ENCODE results near the gene AADAC. TPM values are rescaled to one million over a fixed set of nuclear protein-coding genes. Genes with fewer than 3 reads are reported as not detected.

AADAC gene
- total and polyA plus RNA-seq, 7 experiments from 2014 or later: not detected

- intact Hi-C loops (cut with micrococcal nuclease): no loop called here
- no peak overlapping the region for H3K27ac Mint-ChIP-seq
- H3K36me3 ChIP-seq (ENCODE audit: control insufficient read depth in 2 of 3, insufficient read depth in 3 of 3, low read length in 3 of 3): no peaks in the 10 kb centered on the region
- H3K27me3 Mint-ChIP-seq: peaks cover 0 to 17% (median 10%) of the 10 kb centered on the region in 5 donors
- H3K4me3 Mint-ChIP-seq: no peak overlapping the region
- H3K9me3 ChIP-seq (ENCODE audit: control insufficient read depth in 2 of 3, low read length in 3 of 3): no peaks in the 10 kb centered on the region
- no peaks in the 10 kb centered on the region for H3K4me1 Mint-ChIP-seq
- DNase-seq (no peak), ATAC-seq (no peak)
- H3K27me3 ChIP-seq (ENCODE audit: control insufficient read depth in 2 of 2, insufficient read depth in 2 of 2, low read length in 2 of 2): peaks cover 0 to 4% of the 10 kb centered on the region in 2 donors
- no peaks in the 10 kb centered on the region for H3K4me1 ChIP-seq (ENCODE audit: control insufficient read depth in 2 of 2, insufficient read depth in 2 of 2, low read length in 2 of 2)
- POLR2A ChIA-PET: no interaction called here
- no peaks in the 10 kb centered on the region for H3K9me3 Mint-ChIP-seq
- H3K36me3 Mint-ChIP-seq: no peaks in the 10 kb centered on the region
- CTCF ChIA-PET: interaction anchor here (0.7 kb wide), 1 partner anchor 1697 kb away, joined by 3 read pairs; no protein-coding TSS in a partner anchor
- H3K4me3 ChIP-seq (ENCODE audit: low read length): no peak overlapping the region
- no peak overlapping the region for H3K27ac ChIP-seq (ENCODE audit: low read depth, low read length)
Observed at GRCh38 chr3:151859905-151860304, 46.0 kb downstream of the AADAC start.

- no peaks in the 10 kb centered on the region for H3K36me3 Mint-ChIP-seq
- H3K4me3 Mint-ChIP-seq: no peak overlapping the region
- no peaks in the 10 kb centered on the region for H3K9me3 ChIP-seq (ENCODE audit: control insufficient read depth in 2 of 3, low read length in 3 of 3)
- CTCF ChIA-PET: no interaction called here
- intact Hi-C loops (cut with micrococcal nuclease): no loop called here
- H3K4me1 ChIP-seq (ENCODE audit: control insufficient read depth in 2 of 2, insufficient read depth in 2 of 2, low read length in 2 of 2): no peaks in the 10 kb centered on the region
- no peak for DNase-seq
- H3K27ac Mint-ChIP-seq: no peak overlapping the region
- no peaks in the 10 kb centered on the region for H3K36me3 ChIP-seq (ENCODE audit: control insufficient read depth in 2 of 3, insufficient read depth in 3 of 3, low read length in 3 of 3)
- H3K27me3 ChIP-seq (ENCODE audit: control insufficient read depth in 2 of 2, insufficient read depth in 2 of 2, low read length in 2 of 2): no peaks in the 10 kb centered on the region
- no peaks in the 10 kb centered on the region for H3K4me1 Mint-ChIP-seq
- H3K9me3 Mint-ChIP-seq: peaks cover 0 to 2% (median 0%) of the 10 kb centered on the region in 11 donors
- H3K27ac ChIP-seq (ENCODE audit: low read depth, low read length): no peak overlapping the region
- ATAC-seq: no peak
- H3K27me3 Mint-ChIP-seq: peaks cover 0 to 15% (median 0%) of the 10 kb centered on the region in 5 donors
- POLR2A ChIA-PET: no interaction called here
- H3K4me3 ChIP-seq (ENCODE audit: low read length): no peak overlapping the region
Observed at GRCh38 chr3:151863611-151864010, 49.7 kb downstream of the AADAC start.

GRCh38 chr3:151864423-151865101 lies 50.6 kb downstream of the AADAC start:
- Mint-ChIP-seq H3K36me3 (no peaks in the 10 kb centered on the region), H3K27me3 (peaks cover 0 to 9% (median 0%) of the 10 kb centered on the region in 5 donors), H3K4me3 (no peak overlapping the region), H3K4me1 (no peaks in the 10 kb centered on the region), H3K27ac (no peak overlapping the region), H3K9me3 (peaks cover 0 to 2% (median 0%) of the 10 kb centered on the region in 11 donors)
- no peaks in the 10 kb centered on the region for H3K27me3 ChIP-seq (ENCODE audit: control insufficient read depth in 2 of 2, insufficient read depth in 2 of 2, low read length in 2 of 2)
- H3K4me3 ChIP-seq (ENCODE audit: low read length): no peak overlapping the region
- no peak overlapping the region for H3K27ac ChIP-seq (ENCODE audit: low read depth, low read length)
- DNase-seq (no peak), ATAC-seq (no peak)
- H3K9me3 ChIP-seq (ENCODE audit: control insufficient read depth in 2 of 3, low read length in 3 of 3): no peaks in the 10 kb centered on the region
- ChIA-PET CTCF (no interaction called here), POLR2A (no interaction called here)
- intact Hi-C loops (cut with micrococcal nuclease): no loop called here
- no peaks in the 10 kb centered on the region for H3K4me1 ChIP-seq (ENCODE audit: control insufficient read depth in 2 of 2, insufficient read depth in 2 of 2, low read length in 2 of 2)
- no peaks in the 10 kb centered on the region for H3K36me3 ChIP-seq (ENCODE audit: control insufficient read depth in 2 of 3, insufficient read depth in 3 of 3, low read length in 3 of 3)

- ChIA-PET CTCF (interaction anchor here (0.6 kb wide), 1 partner anchor 550 kb away, joined by 6 read pairs; the partner anchor contains the start of gene GPR87), POLR2A (no interaction called here)
- no peak overlapping the region for H3K27ac Mint-ChIP-seq
Observed at GRCh38 chr3:151866711-151867410, 52.9 kb downstream of the AADAC start.

GRCh38 chr3:151867666-151868065 lies 53.8 kb downstream of the AADAC start:
- Histone ChIP-seq H3K4me3 (ENCODE audit: low read length) (no peak overlapping the region), H3K36me3 (ENCODE audit: control insufficient read depth in 2 of 3, insufficient read depth in 3 of 3, low read length in 3 of 3) (no peaks in the 10 kb centered on the region), H3K9me3 (ENCODE audit: control insufficient read depth in 2 of 3, low read length in 3 of 3) (no peaks in the 10 kb centered on the region), H3K4me1 (ENCODE audit: control insufficient read depth in 2 of 2, insufficient read depth in 2 of 2, low read length in 2 of 2) (no peaks in the 10 kb centered on the region), H3K27ac (ENCODE audit: low read depth, low read length) (no peak overlapping the region), H3K27me3 (ENCODE audit: control insufficient read depth in 2 of 2, insufficient read depth in 2 of 2, low read length in 2 of 2) (no peaks in the 10 kb centered on the region)
- H3K9me3 Mint-ChIP-seq: peaks cover 0 to 2% (median 0%) of the 10 kb centered on the region in 11 donors
- no peak overlapping the region for H3K4me3 Mint-ChIP-seq
- POLR2A ChIA-PET: no interaction called here
- no peaks in the 10 kb centered on the region for H3K36me3 Mint-ChIP-seq
- H3K27me3 Mint-ChIP-seq: peaks cover 0 to 9% (median 0%) of the 10 kb centered on the region in 5 donors
- H3K4me1 Mint-ChIP-seq: peaks cover 0 to 11% (median 10%) of the 10 kb centered on the region in 7 donors
- CTCF ChIA-PET: interaction anchor here (0.6 kb wide), 1 partner anchor 551 kb away, joined by 6 read pairs; the partner anchor contains the start of gene GPR87
- no peak overlapping the region for H3K27ac Mint-ChIP-seq
- intact Hi-C loops (cut with micrococcal nuclease): no loop called here
- no peak for ATAC-seq
- no peak for DNase-seq

More at GRCh38 chr3:151866711-151867410, 52.9 kb downstream of the AADAC start:
- peaks cover 0 to 9% (median 0%) of the 10 kb centered on the region in 5 donors for H3K27me3 Mint-ChIP-seq
- DNase-seq: no peak
- no peaks in the 10 kb centered on the region for H3K4me1 ChIP-seq (ENCODE audit: control insufficient read depth in 2 of 2, insufficient read depth in 2 of 2, low read length in 2 of 2)
- H3K36me3 Mint-ChIP-seq: no peaks in the 10 kb centered on the region
- H3K9me3 ChIP-seq (ENCODE audit: control insufficient read depth in 2 of 3, low read length in 3 of 3): no peaks in the 10 kb centered on the region
- no peak overlapping the region for H3K27ac ChIP-seq (ENCODE audit: low read depth, low read length)
- peaks cover 0 to 6% (median 5%) of the 10 kb centered on the region in 7 donors for H3K4me1 Mint-ChIP-seq
- no peak for ATAC-seq
- peaks cover 0 to 2% (median 0%) of the 10 kb centered on the region in 11 donors for H3K9me3 Mint-ChIP-seq
- no peak overlapping the region for H3K4me3 ChIP-seq (ENCODE audit: low read length)
- no peaks in the 10 kb centered on the region for H3K36me3 ChIP-seq (ENCODE audit: control insufficient read depth in 2 of 3, insufficient read depth in 3 of 3, low read length in 3 of 3)
- intact Hi-C loops (cut with micrococcal nuclease): no loop called here
- no peaks in the 10 kb centered on the region for H3K27me3 ChIP-seq (ENCODE audit: control insufficient read depth in 2 of 2, insufficient read depth in 2 of 2, low read length in 2 of 2)
- no peak overlapping the region for H3K4me3 Mint-ChIP-seq

- H3K27me3 Mint-ChIP-seq: peaks cover 0 to 9% (median 0%) of the 10 kb centered on the region in 5 donors
- peaks cover 0 to 2% (median 0%) of the 10 kb centered on the region in 11 donors for H3K9me3 Mint-ChIP-seq
- H3K4me1 Mint-ChIP-seq: peaks cover 0 to 11% (median 10%) of the 10 kb centered on the region in 7 donors
- no peak for DNase-seq
- Histone ChIP-seq H3K27me3 (ENCODE audit: control insufficient read depth in 2 of 2, insufficient read depth in 2 of 2, low read length in 2 of 2) (no peaks in the 10 kb centered on the region), H3K4me3 (ENCODE audit: low read length) (no peak overlapping the region), H3K9me3 (ENCODE audit: control insufficient read depth in 2 of 3, low read length in 3 of 3) (no peaks in the 10 kb centered on the region), H3K27ac (ENCODE audit: low read depth, low read length) (no peak overlapping the region), H3K36me3 (ENCODE audit: control insufficient read depth in 2 of 3, insufficient read depth in 3 of 3, low read length in 3 of 3) (no peaks in the 10 kb centered on the region), H3K4me1 (ENCODE audit: control insufficient read depth in 2 of 2, insufficient read depth in 2 of 2, low read length in 2 of 2) (no peaks in the 10 kb centered on the region)
- H3K36me3 Mint-ChIP-seq: no peaks in the 10 kb centered on the region
- POLR2A ChIA-PET: no interaction called here
- ATAC-seq: no peak
- H3K4me3 Mint-ChIP-seq: no peak overlapping the region
- CTCF ChIA-PET: no interaction called here
- H3K27ac Mint-ChIP-seq: no peak overlapping the region
- intact Hi-C loops (cut with micrococcal nuclease): no loop called here
Observed at GRCh38 chr3:151869181-151869580, 55.3 kb downstream of the AADAC start.
